ENCODE data around the gene VASP. TPM values are rescaled to one million over a fixed set of nuclear protein-coding genes. Genes with fewer than 3 reads are reported as not detected.

Gene VASP
- total and polyA plus RNA-seq, 9 of the 15 experiments (the other 6 are each of a cell fraction or from before 2014, with no cell fraction given), result 16.7 to 261 (median 112) TPM

DNA sequence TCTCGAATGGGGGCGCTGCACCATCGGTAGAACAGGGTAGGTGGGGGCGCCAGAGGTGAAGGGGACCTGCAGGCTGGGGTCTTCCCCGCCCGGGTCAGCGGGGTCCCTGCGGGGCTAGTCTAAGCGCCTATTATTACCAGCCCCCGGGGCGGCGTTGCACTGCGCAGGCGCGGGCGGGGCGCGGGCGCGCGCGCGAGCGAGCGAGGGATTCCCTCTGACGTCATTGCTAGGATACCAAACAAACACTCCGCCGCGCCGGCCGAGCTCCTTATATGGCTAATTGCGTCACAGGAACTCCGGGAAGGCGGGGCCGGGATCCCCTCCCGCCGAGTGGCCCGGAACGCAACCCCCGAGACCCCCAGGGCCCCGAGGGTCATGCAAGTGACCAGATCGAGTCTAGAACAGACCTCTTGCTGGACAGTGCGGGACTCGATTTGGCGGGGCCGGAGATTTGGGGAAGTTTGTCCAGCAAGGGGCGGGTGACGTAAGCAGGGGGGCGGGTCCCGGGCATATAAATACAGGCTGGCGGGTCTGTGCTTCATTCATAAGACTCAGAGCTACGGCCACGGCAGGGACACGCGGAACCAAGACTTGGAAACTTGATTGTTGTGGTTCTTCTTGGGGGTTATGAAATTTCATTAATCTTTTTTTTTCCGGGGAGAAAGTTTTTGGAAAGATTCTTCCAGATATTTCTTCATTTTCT, 39.7 kb upstream of the VASP start, which contains the start of gene FOSB (continued):
- TF ChIP-seq SMARCB1 (IDR thresholded peaks at IDR 0.05; ENCODE audit: insufficient read length, low read depth) (no peak), ZNF41 (CRISPR knock-in tag; conservative IDR thresholded peaks at IDR 0.05) (no peak), MYC (IDR thresholded peaks at IDR 0.05; ENCODE audit: low read depth, low read length) (no peak), MYC (CRISPR knock-in tag; IDR thresholded peaks at IDR 0.05; ENCODE audit: borderline replicate concordance, low read depth) (no peak), NUFIP1 (IDR thresholded peaks at IDR 0.05; ENCODE audit: partially characterized antibody) (no peak), ELF1 (tag; IDR thresholded peaks at IDR 0.05) (no peak), EP400 (IDR thresholded peaks at IDR 0.05) (no peak), EGR1 (conservative IDR thresholded peaks at IDR 0.05) (0 out of 2 replicates have a peak, but pooled peaks have one; percentile 25), SRSF9 (IDR thresholded peaks at IDR 0.05; ENCODE audit: borderline replicate concordance, low read depth, low read length) (no peak), SRF (CRISPR knock-in tag; IDR thresholded peaks at IDR 0.05) (peak; percentile 100)
- TF ChIP-seq, protein P1, sequence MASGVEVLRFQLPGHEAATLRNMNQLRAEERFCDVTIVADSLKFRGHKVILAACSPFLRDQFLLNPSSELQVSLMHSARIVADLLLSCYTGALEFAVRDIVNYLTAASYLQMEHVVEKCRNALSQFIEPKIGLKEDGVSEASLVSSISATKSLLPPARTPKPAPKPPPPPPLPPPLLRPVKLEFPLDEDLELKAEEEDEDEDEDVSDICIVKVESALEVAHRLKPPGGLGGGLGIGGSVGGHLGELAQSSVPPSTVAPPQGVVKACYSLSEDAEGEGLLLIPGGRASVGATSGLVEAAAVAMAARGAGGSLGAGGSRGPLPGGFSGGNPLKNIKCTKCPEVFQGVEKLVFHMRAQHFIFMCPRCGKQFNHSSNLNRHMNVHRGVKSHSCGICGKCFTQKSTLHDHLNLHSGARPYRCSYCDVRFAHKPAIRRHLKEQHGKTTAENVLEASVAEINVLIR (CRISPR knock-in tag; IDR thresholded peaks at IDR 0.05), result peak; percentile 93
- TF ChIP-seq, protein P2, sequence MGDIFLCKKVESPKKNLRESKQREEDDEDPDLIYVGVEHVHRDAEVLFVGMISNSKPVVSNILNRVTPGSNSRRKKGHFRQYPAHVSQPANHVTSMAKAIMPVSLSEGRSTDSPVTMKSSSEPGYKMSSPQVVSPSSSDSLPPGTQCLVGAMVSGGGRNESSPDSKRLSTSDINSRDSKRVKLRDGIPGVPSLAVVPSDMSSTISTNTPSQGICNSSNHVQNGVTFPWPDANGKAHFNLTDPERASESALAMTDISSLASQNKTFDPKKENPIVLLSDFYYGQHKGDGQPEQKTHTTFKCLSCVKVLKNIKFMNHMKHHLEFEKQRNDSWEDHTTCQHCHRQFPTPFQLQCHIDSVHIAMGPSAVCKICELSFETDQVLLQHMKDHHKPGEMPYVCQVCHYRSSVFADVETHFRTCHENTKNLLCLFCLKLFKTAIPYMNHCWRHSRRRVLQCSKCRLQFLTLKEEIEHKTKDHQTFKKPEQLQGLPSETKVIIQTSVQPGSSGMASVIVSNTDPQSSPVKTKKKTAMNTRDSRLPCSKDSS (IDR thresholded peaks at IDR 0.05; ENCODE audit: low read depth, partially characterized antibody), result no peak
- TF ChIP-seq, protein P3, sequence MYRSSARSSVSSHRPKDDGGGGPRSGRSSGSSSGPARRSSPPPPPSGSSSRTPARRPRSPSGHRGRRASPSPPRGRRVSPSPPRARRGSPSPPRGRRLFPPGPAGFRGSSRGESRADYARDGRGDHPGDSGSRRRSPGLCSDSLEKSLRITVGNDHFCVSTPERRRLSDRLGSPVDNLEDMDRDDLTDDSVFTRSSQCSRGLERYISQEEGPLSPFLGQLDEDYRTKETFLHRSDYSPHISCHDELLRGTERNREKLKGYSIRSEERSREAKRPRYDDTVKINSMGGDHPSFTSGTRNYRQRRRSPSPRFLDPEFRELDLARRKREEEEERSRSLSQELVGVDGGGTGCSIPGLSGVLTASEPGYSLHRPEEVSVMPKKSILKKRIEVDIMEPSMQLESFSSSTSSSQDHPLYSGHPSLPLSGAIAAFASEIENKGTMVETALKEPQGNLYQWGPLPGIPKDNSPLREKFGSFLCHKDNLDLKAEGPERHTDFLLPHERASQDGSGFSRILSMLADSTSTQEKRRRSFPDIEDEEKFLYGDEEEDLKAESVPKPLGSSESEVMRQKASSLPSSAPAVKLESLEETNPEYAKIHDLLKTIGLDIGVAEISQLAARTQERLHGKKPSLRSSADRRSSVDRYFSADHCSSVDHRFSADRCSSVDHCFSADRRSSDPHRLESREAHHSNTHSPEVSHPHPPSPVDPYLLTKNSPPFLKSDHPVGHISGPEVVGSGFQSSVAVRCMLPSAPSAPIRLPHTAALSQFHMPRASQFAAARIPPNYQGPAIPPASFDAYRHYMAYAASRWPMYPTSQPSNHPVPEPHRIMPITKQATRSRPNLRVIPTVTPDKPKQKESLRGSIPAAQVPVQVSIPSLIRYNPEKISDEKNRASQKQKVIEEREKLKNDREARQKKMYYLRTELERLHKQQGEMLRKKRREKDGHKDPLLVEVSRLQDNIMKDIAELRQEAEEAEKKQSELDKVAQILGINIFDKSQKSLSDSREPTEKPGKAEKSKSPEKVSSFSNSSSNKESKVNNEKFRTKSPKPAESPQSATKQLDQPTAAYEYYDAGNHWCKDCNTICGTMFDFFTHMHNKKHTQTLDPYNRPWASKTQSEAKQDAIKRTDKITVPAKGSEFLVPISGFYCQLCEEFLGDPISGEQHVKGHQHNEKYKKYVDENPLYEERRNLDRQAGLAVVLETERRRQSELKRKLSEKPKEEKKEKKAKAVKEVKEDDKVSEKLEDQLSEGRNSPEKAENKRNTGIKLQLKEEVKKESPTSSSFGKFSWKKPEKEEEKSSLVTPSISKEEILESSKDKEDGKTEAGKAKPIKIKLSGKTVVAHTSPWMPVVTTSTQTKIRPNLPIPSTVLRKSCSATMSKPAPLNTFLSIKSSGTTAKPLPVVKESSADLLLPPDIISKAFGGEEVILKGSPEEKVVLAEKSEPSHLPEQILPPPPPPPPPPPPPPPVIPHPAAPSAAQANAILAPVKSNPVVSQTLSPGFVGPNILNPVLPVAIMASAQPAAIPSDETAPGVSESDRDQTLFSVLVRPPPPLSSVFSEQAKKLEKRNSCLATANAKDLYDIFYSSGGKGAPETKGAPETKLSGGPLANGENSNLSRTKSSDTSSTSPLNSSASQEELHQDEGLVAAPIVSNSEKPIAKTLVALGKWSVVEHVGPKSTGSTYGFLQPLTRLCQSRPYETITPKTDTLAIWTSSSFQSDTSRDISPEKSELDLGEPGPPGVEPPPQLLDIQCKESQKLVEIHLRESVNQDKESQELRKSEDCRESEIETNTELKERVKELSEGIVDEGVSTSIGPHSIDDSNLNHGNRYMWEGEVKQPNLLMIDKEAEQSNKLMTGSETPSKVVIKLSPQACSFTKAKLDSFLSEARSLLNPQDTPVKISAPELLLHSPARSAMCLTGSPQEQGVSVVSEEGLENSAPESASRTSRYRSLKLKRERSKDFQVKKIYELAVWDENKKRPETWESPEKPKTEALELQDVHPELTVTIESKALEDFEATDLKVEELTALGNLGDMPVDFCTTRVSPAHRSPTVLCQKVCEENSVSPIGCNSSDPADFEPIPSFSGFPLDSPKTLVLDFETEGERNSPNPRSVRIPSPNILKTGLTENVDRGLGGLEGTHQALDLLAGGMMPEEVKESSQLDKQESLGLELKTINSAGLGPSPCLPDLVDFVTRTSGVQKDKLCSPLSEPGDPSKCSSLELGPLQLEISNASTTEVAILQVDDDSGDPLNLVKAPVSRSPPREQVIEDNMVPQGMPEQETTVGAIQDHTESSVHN (IDR thresholded peaks at IDR 0.05; ENCODE audit: borderline replicate concordance in 1 of 2, low read depth in 1 of 2), result peak in 1 of 2 experiments; percentile 78; a peak in 2 of 4 replicates
- TF ChIP-seq, protein P4, sequence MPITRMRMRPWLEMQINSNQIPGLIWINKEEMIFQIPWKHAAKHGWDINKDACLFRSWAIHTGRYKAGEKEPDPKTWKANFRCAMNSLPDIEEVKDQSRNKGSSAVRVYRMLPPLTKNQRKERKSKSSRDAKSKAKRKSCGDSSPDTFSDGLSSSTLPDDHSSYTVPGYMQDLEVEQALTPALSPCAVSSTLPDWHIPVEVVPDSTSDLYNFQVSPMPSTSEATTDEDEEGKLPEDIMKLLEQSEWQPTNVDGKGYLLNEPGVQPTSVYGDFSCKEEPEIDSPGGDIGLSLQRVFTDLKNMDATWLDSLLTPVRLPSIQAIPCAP (CRISPR knock-in tag; IDR thresholded peaks at IDR 0.05; ENCODE audit: borderline replicate concordance), result no peak

Measured in K562 (cell line).